NCI-H1436 (cell line): ENCODE results near the gene YBX2.

Experiments
- DNase-seq: peaks from one replicate; lab custom pipeline; 2025; lab: John Stamatoyannopoulos, UW

Gene YBX2

DNA sequence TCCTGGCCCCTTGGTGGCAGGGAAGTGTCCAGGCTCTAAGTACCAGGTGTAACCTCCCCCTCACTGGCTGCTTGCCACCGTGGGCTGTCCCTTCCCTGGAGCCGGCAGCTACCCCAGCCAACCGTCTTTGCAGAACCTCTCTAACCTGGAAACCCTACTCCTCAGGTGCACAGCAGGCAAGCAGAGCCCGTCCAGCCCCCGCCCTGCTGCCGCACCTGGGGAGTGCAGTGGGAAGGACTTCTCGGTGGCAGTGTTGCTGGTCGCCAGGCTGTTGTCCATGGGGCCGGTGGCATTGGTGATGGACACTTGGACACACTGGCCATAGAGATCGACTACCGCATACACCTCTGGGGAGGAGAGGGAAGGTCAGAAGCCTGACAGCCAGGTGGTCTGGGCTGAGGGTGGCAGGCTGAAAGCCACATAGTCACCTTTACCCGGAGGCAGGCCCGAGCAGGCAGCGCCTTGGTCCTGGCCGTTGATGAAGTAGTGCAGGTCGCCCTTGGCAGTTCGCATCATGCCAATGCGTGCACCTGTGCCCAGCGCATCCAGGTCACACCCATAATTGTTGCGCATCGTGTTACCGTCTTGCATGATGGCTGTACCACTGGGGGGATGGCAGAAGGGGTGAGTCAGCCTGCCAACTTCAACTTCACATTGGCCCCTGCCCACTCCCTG is 28.2 kb upstream of the YBX2 start:
- DNase-seq, result no peak

DNA sequence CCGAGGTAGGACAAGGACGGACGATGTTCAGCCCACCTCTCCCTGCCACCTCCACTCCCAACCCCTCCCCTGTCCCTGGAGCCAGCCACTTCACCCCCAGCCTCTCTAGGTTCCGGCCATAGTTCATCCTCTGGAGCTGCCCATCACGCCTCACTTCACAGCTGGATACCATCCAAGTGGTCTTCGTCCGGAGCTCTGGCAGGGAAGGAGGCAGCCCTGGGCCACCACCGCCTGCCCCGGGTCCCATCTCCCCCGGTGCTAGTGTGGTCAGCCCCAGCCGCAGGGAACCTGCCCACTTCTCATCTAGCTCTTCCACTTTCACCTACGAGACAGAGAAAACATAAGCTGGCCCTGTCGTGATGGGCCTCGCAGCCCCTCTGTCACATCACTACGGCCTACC is 27.0 kb upstream of the YBX2 start:
- no peak for DNase-seq

DNA sequence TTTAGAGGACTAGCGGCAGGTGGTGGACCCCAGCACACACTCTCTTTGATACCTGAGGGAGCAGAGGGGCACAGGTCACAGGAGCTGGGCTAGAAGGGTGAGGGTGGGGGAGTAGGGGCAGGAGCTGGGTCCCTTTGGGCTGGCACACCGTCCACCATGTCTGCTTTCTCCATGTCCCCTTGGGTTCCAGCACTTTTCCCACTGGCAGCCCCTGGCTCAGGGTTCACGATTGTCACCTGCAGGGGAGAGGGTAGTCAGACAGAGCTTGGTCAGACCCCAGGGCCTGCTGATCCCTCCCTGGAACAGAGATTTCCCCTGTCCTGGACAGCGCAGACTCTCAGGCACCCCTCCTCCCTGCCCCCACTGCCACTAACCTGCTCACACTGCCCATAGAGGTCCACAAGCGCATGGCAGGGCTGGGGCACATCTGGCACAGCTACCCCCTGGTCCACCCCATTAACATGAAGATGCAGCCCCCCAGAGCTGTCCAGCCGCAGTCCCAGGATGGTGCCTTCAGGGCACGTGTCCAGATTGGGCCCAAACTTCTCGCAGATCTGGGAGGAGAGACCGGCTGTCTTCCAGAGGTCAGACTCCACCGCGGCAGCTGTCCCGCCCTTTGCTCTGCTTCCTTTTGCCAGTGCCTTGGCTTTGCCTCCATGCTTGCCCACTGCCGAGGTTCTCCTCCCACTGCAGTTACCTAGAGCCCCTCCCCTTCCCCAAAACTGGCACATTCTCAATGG is 23.9 kb upstream of the YBX2 start:
- DNase-seq, result no peak

DNA sequence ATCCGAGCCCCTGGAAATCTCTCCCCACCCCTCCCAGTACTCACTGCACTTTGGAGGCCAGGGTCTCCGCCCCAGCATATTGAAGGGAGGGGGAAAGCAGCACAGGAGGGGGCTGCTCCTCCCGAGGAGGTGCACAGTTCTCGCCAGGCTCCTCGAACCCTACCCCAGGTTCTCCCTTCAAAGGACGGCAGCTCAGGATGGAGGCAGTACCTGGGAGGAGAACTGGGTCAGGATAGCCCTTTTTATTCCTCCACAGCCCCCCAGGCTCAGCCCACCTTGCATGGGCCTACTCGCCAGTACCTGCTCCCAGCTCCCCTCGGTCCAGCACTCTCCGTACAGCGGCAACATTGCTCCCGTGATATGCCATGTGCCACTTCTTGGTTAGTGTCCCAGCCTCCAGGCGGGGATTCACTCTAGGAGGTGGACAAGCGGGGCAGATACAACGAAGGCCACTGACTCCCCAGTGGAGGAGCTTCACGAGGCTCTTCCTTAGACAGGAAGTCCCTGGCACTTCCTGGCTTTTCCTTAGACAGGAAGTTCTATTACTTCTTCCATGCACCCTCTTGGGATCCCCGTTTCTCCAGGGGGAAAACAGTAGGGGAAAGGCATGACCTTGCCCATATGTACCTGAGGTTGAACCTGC is 22.8 kb upstream of the YBX2 start:
- no peak for DNase-seq

DNA sequence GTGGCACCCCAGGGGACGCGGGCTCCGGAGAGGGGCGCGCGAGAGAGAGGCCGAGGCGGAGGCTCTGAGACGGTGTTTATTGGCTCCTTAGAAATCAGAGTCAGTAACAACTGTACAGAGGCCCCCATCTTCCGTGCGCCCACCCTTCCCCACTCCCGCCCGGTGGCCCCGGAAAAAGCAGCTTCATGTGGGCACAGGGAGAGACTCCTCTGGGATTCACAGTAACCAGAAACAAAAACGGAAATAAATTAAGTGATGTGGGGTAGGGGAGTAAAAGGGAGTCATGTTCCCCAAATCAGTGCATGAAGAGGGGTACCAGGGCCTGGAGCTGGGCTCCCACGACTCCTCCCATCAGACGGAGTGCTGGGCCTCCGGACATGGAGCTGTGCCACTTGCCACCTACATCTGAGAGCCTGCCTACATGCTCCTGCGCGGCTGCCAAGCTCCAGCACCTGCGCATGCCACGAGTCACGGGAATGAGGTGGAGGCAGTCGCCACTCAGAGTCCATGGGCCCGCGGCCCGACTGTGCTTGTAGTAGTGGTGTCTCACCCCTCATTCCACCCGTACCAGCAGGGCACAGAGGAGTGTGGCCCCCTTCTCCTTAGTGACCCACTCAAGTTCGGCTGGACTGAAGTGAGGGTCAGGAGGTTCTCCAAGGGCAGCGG is 21.3 kb upstream of the YBX2 start:
- no peak for DNase-seq

DNA sequence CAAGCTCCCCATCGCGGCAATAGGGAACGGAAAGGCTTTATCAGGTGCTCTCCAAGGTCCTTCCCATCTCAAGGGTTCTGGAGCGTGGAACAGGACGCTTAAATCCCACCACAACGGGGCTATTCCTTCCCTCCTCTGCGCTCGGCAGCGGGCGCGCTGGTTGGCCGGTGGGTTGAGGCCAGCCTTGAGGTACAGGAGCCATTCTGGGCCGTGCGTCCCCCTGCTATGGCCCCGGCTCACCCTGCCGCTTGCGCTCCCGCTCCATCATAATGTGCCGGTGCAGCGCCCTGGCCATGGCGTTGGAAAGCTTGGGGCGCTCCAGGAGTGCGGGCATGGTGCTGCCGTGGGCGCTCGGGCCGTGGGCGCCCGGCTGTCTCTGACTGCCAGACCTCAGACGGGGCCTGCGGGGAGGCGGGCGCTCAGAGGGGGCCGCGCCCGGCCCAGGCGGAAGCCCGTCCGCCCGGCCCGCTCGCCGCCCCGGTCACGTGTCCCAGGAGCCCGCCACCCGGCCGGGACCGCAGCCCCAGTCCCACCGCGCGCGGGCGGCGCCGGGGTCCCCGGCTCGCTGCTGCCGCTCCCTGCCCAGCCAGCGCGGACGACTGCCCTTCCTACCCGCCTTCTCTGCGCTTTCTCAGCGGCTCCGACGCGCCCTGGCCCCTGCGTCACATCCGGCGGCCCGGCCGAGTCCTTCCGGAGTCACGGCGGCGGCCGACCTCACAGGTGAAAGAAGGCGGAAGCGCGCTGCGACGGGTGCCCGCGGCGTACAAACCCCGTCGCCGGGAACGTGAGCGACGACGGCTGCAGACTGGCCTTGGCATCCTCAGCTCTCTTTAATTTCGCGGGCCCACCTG is 20.5 kb upstream of the YBX2 start, which contains the start of gene GPS2:
GPS2 (minus strand) TSS at position 642 of the 851 bp plus-strand sequence; CDS start at position 334, 308 bp downstream.
- peak; percentile 87 for DNase-seq

DNA sequence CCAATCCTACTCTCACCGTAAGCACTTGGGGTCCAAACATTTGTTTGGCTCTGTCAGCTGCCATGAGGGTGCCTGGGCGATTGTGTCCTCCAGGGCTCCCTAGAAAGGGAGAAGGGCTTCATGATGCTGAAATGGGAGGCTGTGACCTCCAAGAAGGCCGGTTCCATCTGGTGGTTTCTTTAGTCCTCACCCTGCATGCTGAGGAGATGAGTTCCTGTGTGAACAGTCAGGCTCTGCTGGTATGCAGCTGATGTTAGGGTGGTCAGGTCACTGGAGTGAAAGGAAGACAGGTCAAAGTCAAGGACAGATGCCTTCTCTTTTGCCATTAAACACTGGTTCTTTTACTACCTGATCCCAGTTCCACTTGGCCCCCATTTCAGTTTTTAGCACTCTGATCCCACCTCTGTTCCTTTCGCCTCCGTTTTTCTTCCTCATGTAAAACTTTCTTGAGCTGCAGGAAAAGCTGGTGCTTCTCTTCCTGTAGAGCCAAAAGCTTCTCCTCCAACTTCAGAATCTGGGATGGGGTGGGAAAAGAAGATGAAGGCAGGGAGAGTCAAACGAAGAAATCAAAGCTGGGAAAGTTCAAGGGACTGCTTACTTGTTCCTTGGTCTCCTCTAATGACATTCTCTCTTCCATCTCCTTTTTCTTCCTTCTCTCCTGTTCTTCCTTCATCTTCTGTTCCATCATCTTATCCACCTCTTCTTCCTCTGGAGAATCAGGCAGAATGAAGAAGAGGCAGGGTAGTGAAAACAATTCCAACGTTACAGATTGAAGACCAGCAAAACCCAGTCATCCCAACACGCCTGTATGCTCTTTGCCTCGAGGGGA is 19.7 kb upstream of the YBX2 start:
- DNase-seq, result no peak

DNA sequence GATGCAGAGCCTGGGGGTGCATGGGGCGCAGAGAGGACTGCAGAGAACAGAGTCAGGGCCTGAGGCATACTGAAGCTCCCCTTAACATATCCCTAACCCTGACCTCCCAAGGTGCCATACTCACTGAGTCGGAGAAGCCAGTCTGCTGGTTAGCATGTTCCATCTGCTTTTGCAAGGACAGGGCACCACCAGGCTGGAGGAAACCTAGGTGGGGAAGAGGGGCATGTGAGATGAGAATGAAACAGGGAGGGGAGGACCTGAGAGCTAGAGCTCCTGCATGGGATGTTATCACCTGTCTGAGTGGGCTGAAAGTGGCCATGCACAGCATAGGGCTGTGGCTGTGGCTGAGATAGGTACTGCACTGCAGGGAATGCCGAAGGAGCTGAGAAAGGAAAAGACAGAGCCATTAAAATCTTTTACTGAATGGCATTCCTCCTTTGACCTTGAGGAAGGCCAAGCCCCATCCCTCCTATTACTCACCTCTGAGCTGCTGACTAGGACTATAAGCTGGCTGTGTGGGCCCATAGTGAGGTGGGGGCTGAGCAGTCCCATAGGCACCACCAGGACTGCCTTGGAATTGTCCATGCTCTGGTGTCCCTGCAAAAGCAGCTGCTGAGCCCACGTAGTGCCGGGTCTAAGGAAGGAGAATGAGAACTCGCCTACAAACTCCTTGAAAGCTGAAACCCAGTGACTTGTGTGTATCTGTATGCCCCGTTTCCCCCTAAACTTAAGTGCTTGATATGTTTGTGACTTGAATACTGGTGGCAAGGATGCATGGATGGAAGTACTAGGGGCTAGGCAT is 18.9 kb upstream of the YBX2 start:
- no peak for DNase-seq

DNA sequence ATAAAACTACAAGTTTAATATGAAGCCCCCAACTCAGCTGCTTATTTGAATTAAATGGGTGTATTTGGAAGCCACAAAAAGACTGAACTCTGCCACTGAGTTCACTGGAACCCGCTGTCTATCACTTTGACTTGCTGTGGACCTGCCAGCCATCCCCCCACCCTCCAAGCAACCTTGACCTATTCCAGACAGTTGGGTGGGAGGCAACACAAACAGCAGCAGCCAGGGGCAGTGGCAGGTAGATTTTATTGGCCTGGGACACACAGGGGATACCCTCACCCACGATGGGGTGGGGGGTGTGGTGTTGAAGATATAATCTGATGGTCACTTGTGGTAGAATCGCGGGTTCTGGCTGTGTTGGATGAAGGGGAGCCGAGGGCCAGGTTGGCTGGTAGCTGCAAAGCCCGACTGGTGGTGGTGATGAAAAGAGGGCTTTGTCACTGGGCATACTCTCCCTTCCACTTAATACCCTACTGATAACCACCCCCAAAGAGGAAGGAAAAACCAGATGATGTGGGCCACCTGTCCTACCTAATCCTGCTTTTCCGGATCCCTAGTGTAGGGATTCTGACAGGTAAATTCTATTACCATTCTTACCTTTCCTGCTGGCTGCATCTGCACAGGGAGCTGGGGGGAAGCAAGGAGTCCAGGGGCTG is 18.1 kb upstream of the YBX2 start:
- DNase-seq, result no peak

DNA sequence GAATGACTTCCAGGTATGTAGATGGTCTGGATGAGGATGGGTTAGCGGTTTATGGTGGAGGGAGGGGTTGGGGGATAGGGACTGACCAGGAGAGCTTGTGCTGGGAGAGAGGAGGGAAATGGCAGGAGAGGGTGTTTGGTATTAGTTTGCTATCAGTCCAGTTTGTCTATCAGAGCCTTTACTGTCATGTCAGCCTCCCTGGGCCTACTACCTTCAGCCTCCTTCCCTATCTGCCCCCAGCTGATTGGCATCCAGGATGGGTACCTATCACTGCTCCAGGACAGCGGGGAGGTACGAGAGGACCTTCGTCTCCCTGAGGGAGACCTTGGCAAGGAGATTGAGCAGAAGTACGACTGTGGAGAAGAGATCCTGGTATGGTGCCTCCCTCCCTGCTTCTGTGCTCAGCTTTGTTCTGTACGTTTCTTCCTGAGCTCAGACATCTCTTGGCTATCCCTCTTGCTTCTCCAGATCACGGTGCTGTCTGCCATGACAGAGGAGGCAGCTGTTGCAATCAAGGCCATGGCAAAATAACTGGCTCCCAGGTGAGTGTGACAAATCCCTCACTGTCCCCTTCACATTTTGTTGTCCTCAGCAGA is 16.8 kb upstream of the YBX2 start:
- no peak for DNase-seq

DNA sequence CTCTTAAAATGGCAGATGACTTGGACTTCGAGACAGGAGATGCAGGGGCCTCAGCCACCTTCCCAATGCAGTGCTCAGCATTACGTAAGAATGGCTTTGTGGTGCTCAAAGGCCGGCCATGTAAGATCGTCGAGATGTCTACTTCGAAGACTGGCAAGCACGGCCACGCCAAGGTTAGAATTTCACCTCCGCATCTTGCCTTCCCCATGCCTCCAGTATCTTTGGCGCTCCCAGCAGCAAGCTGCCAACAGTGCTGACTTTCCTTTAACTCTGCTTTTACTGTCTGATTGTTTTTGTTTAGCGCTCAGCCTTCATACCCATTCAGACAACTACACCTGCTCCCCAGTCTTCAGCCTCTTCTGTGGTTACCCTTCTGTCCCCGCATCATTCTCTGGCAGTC is 15.2 kb upstream of the YBX2 start:
- no peak for DNase-seq

DNA sequence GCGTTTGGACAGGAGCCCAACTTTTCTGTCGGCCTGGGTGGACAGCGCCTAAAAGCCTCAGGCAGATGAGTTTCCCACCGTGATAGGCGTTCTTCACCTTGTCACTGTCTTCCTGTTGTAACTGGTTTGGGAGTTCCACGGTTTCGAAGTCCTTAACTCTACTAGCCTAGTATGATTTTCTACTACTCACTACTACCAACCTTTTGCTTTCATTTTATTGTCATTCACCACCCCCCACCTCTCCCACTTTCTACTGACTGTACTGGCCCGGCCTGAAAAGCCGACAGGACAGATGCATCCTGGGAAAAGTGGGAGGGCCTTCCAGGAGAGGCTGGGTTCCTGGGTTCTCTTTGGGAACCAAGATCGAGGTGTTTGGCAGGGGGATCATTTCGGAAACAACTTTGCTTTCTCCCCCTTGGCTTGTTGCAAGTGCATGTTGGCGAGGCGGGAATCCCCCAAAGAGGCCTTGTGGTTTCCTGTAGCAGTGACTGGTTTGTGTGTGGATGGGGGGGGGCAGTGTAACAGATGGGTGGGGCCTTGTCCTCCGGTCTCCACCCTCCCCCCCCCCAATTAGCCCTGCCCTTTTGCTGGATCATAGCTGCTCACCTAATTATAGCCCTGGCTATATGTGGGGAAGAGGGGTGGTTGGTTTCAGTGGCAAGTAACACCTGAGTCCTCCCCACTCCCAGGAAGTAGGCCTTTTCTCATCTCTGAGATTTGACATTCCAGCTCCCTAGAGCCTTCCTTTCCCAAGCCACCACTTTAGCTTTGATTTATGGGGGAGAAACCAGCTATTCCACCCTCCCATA is 14.4 kb upstream of the YBX2 start:
- peak; percentile 60 for DNase-seq

DNA sequence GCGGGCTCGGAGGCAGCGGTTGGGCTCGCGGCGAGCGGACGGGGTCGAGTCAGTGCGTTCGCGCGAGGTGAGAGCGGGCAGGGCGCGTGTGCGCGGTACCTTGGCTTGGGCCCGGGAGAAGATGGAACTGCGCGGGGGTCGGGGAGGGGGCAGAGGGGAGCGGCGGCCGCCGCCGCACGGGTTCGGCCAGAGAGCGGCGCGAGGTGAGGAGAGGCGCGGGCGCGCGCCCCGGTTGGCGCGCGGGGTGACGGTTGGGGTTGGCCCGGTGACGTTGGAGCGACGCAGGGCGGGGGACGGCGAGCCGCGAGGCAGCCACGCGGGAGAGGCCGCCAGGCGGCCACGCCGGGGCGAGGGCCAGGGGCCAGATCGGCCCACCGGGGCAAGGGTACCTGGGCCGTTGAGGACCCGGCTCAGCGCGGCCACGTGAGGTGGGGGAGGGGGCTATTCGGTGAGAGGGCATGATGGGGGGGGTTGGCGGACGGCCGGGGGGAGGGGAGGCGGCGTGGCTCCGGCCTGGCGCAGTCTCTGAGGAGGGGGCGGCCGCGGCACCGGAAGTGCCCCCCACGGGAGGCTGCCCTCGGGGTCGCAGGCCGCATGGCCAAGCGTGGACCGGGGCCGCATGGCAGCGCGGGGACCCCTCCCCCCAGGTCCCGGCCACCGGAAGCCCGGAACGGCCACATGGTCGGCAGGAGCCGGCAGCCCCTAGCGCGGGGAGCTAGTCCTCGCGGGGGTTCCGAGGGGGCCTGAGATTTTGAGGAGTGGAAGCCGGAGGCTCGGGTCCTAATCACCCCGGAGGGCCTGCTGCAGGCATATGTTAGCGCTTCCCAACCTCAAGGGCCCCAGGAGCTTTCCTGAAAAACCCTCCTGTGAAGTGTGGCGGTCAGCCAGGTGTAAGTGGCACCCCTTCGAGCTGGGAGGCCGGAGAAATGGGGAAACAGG is 13.5 kb upstream of the YBX2 start:
- DNase-seq, result no peak

DNA sequence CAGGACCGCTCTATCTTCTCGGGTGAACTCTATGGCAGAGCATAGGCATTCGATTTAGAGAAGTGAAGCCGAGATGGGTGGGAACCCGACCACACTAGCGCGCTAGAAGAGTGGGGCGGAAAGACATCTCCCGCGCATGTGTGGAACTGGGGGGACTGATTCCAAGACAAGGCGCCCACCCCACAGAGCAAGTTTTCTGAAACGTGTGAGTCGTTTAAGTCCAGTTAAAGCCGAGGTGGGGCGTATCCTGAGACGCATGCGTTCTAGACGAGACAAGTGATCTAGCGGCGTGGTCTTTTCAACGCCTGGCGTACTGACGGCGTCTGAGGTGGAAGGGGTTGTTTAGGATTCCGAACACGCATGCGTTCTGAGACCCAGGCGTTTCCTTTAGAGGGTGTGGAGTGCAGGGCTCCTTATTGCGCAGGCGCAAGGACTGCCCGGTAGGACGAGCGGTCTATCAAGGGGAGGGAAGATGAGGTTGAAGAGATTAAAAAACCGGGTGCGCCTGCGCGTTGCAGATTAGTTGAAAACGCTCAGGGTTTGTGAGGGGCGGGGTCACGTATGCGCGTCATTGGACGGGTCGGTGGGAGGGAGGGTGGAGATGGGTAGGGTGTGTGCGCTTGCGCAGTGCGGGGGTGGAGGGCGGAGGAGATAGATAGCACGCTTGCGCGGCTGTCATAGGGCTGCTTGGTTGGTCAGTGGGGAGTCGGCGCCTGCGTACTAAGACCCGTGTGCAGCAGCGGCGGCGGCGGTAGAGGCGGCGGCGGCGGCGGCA is 12.7 kb upstream of the YBX2 start, which contains the start of gene EIF5A:
EIF5A (plus strand) TSS at position 718 of the 775 bp plus-strand sequence. CDS start 2,008 bp downstream, outside the sequence.
- peak; percentile 99 for DNase-seq

DNA sequence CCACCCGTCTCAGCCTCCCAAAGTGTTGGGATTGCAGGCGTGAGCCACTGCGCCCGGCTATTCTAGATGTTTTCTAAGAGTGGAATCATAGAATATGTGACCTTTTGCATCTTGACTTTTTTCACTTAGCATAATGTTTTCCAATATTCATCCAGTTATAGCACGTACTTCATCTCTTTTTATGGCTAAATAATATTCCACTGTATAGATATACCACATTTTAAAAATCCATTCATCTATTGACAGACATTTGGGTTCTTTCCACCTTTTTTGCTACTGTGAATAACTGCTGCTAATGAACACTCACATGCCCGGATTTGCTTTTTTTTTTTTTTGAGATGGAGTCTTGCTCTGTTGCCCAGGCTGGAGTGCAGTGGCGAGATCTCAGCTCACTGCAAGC is 9.7 kb upstream of the YBX2 start:
- DNase-seq, result no peak
